HG03175 (cell line): ENCODE measurements around the gene DNAH7.

Source experiments
- ATAC-seq: cut with Tn5 transposase; IDR thresholded peaks from one replicate; pipeline ENCODE4 v1.9.1; 2021; ENCODE audit warnings: mild to moderate bottlenecking, moderate library complexity; ENCODE audit not compliant: unreplicated experiment

Gene DNAH7

GRCh38 chr2:195871326-195871725 is 197.3 kb downstream of the DNAH7 start:
- ATAC-seq = no peak

- no peak for ATAC-seq
Measured at GRCh38 chr2:195864316-195864715, 204.3 kb downstream of the DNAH7 start.

GRCh38 chr2:195863564-195863963 is 205.1 kb downstream of the DNAH7 start:
- ATAC-seq = no peak

- ATAC-seq = no peak
Measured at GRCh38 chr2:195863121-195863520, 205.5 kb downstream of the DNAH7 start.

GRCh38 chr2:195861821-195862220 is 206.8 kb downstream of the DNAH7 start:
- ATAC-seq = no peak

GRCh38 chr2:195859513-195859912 is 209.1 kb downstream of the DNAH7 start:
- no peak for ATAC-seq

GRCh38 chr2:195857132-195857531 is 211.5 kb downstream of the DNAH7 start:
- no peak for ATAC-seq

- ATAC-seq = no peak
Measured at GRCh38 chr2:195850764-195851163, 217.9 kb downstream of the DNAH7 start.

GRCh38 chr2:195848119-195848899 is 220.3 kb downstream of the DNAH7 start:
- no peak for ATAC-seq

GRCh38 chr2:195842932-195843331 is 225.7 kb downstream of the DNAH7 start:
- ATAC-seq = no peak

GRCh38 chr2:195838002-195838401 is 230.6 kb downstream of the DNAH7 start:
- ATAC-seq = no peak

GRCh38 chr2:195836002-195836401 is 232.6 kb downstream of the DNAH7 start:
- no peak for ATAC-seq

- no peak for ATAC-seq
Measured at GRCh38 chr2:195834836-195835235, 233.8 kb downstream of the DNAH7 start.

GRCh38 chr2:195830968-195831950 is 237.4 kb downstream of the DNAH7 start:
- no peak for ATAC-seq

GRCh38 chr2:195824478-195824877 is 244.2 kb downstream of the DNAH7 start:
- no peak for ATAC-seq

- ATAC-seq = no peak
Measured at GRCh38 chr2:195823206-195823605, 245.4 kb downstream of the DNAH7 start.

GRCh38 chr2:195821566-195821932 is 247.1 kb downstream of the DNAH7 start:
- ATAC-seq = no peak

- no peak for ATAC-seq
Measured at GRCh38 chr2:195820867-195821565, 247.6 kb downstream of the DNAH7 start.

GRCh38 chr2:195820373-195820772 is 248.3 kb downstream of the DNAH7 start:
- no peak for ATAC-seq

- no peak for ATAC-seq
Measured at GRCh38 chr2:195819276-195819675, 249.4 kb downstream of the DNAH7 start.

GRCh38 chr2:195818526-195818925 is 250.1 kb downstream of the DNAH7 start:
- no peak for ATAC-seq
